ENCODE results near the gene EPN1.

GRCh38 chr19:55738302-55738701 is 63.3 kb downstream of the EPN1 start, which contains the start of gene NLRP9:
- TF ChIP-seq POLR2A (IDR thresholded peaks at IDR 0.05) = no peak
- TF ChIP-seq CTCF (IDR thresholded peaks at IDR 0.05) = no peak

All from heart left ventricle (tissue), 13 donors.